Stimulated activated CD4-positive, alpha-beta T cell treated with anti-CD3 and anti-CD28 coated beads, Interleukin-1b, Interleukin-23, amount 100 ng/mL, for 4 hours (primary cell): ENCODE measurements around the gene OAF.
"Not testable (repeated sequence)": the region's sequence is repeated elsewhere in the genome, so short reads cannot be mapped to it uniquely, and the experiment has no call there.

Source experiments
- DNase-seq, 2 donors: peaks; one replicate each; pipeline ENCODE4 v3.0.0-alpha.2; 2020; ENCODE audit warnings: low read depth in 2 of 2

OAF gene

DNA sequence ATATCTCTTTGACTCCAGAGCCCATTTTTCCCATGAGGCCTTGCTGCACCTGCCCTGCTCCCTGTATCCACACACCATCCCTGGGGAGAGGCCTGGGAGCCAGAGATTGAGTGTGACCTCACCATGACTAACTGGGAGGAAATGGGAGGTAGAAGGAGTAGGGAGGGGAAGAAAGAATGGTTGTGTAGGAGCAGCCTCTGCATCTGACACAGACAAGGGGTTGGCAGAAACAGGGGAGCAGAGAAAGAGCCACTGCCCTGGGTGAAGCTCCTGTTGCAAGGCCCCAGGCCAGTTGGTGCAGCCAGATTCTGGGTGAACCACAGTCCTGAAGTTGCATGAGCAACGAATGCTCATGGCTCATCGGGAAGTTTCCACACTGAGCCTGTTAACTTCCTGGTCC lies 61.5 kb downstream of the OAF start:
- DNase-seq, result no peak

DNA sequence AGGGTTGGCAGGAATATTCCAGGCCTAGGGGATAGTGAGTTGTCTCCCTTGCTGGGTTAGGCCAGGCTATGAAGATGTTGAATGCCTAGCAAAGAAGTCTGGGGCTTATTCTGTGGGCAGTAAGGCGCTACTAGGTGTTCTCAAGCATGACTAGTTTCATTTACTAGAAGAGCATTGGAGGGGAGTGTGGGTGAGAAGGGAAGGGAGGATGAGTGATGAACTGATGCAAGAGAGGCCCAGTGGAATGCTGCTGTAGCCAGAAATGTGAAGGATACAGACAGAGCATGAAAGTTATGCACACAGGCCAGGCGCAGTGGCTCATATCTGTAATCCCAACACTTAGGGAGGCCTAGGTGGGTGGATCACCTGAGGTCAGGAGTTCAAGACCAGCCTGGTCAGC lies 62.6 kb downstream of the OAF start:
- DNase-seq, result no peak

DNA sequence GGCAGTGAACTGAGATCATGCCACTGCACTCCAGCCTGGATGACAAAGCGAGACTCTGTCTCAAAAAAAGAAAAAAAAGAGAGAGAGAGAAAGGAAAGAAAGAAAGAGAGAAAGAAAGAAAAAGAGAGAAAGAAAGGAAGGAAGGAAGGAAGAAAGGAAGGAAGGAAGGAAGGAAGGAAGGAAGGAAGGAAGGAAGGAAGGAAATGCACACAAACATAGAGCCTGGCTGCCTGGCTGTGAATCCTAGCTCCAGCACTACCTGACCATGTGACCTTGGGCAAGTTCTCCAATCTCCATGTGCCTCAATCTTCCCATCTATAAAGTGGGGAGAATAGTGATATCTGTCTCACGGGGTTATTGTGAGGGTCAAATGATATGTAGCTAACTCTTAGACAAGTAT lies 63.1 kb downstream of the OAF start:
- not testable (repeated sequence) for DNase-seq

DNA sequence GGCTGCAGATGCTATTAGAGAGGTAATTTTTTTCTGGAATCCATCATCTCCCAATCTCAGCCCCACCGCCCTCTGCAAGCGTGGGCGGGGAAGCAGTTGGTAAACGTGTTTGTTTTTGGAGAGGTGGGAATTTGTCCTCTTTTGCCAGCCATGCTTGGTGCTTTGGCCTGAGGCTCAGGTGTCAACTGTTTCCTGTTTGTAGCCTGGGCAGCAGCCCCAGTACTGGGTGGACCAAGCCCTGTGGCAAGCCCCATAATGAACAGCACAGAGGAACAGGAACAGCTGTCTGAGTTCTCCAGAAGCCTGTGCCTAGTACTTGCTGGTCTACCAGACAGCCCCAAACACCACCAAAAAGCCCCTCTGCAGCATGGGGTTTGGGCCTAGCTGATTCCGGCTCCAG lies 68.7 kb downstream of the OAF start:
- no peak for DNase-seq
